WTC11 (cell line): ENCODE data around the gene CYP2A7. TPM values are rescaled to one million over a fixed set of nuclear protein-coding genes. Genes with fewer than 3 reads are reported as not detected.

Experiments used
- ATAC-seq: fragments of 200-7000 bp; cut with Tn5 transposase; 2 replicates; pipeline ENCODE4 v1.10.0; 2021; ENCODE audit warnings: mild to moderate bottlenecking, moderate library complexity
- CTCF ChIA-PET: fragments of 300-600 bp; sonication (Branson Sonifier 250); formaldehyde crosslinking; loops from one replicate; lab custom pipeline; 2021; ENCODE audit warnings: antibody characterized with exemption; lab: Charles Lee
- POLR2A ChIA-PET: fragments of 350-600 bp; sonication (Branson Sonifier 250); formaldehyde crosslinking; loops from one replicate; lab custom pipeline; 2021; ENCODE audit warnings: antibody characterized with exemption; lab: Charles Lee
- DNase-seq: peaks from one replicate; pipeline ENCODE4 v3.0.0; 2021; ENCODE audit warnings: low spot score
- H3K27ac Mint-ChIP-seq: 2 replicates; pipeline ENCODE4 v1.8.0; 2021; ENCODE audit warnings: mixed read lengths
- H3K27me3 Mint-ChIP-seq: 2 replicates; pipeline ENCODE4 v1.8.0; 2021; ENCODE audit warnings: low read depth, mild to moderate bottlenecking, moderate library complexity, mixed read lengths
- H3K36me3 Mint-ChIP-seq: 2 replicates; pipeline ENCODE4 v1.8.0; 2021; ENCODE audit warnings: mixed read lengths
- H3K4me1 Mint-ChIP-seq: 2 replicates; pipeline ENCODE4 v1.8.0; 2022; ENCODE audit warnings: mixed read lengths
- H3K4me3 Mint-ChIP-seq: 2 replicates; pipeline ENCODE4 v1.8.0; 2021; ENCODE audit warnings: mild to moderate bottlenecking, moderate library complexity, mixed read lengths
- H3K9me3 Mint-ChIP-seq: 2 replicates; pipeline ENCODE4 v1.8.0; 2021; ENCODE audit warnings: mixed read lengths
- AR ChIP-seq: fragments of 250-450 bp; sonication (Bioruptor Pico); IDR thresholded peaks from 2 replicates; pipeline ENCODE4 v1.9.0; 2021; ENCODE audit warnings: mild to moderate bottlenecking
- E2F5 ChIP-seq: sonication (generic); formaldehyde crosslinking; IDR thresholded peaks from 2 replicates; pipeline ENCODE4 v1.8.1; 2022; ENCODE audit warnings: mild to moderate bottlenecking, moderate library complexity, missing genetic modification reagents
- EMX1 ChIP-seq: fragments of 250-450 bp; sonication (Bioruptor Pico); IDR thresholded peaks from 2 replicates; pipeline ENCODE4 v1.8.0; 2021; ENCODE audit warnings: mild to moderate bottlenecking
- FOXP1 ChIP-seq: sonication (generic); formaldehyde crosslinking; IDR thresholded peaks from 2 replicates; pipeline ENCODE4 v1.8.0; 2022; ENCODE audit warnings: missing genetic modification reagents, mild to moderate bottlenecking, moderate library complexity, borderline replicate concordance
- GABPB1 ChIP-seq: sonication (generic); formaldehyde crosslinking; IDR thresholded peaks from 2 replicates; pipeline ENCODE4 v1.8.1; 2023; ENCODE audit warnings: mild to moderate bottlenecking, missing genetic modification reagents
- IRF1 ChIP-seq: sonication (generic); formaldehyde crosslinking; IDR thresholded peaks from 2 replicates; pipeline ENCODE4 v1.8.0; 2023; ENCODE audit warnings: missing genetic modification reagents
- IRF2 ChIP-seq: sonication (generic); formaldehyde crosslinking; IDR thresholded peaks from 2 replicates; pipeline ENCODE4 v1.8.0; 2022; ENCODE audit warnings: low read depth, missing genetic modification reagents, borderline replicate concordance
- KAT7 ChIP-seq: sonication (generic); formaldehyde crosslinking; IDR thresholded peaks from 2 replicates; pipeline ENCODE4 v1.8.1; 2023; ENCODE audit warnings: missing genetic modification reagents, mild to moderate bottlenecking, borderline replicate concordance
- MLX ChIP-seq: sonication (generic); formaldehyde crosslinking; IDR thresholded peaks from 2 replicates; pipeline ENCODE4 v1.8.1; 2023; ENCODE audit warnings: mild to moderate bottlenecking, missing genetic modification reagents, moderate library complexity
- NR1H2 ChIP-seq: sonication (generic); formaldehyde crosslinking; IDR thresholded peaks from 2 replicates; pipeline ENCODE4 v1.9.0; 2021; ENCODE audit warnings: mild to moderate bottlenecking, moderate library complexity, missing genetic modification reagents
- PRDM15 ChIP-seq: sonication (generic); formaldehyde crosslinking; IDR thresholded peaks from 2 replicates; pipeline ENCODE4 v1.8.0; 2022; ENCODE audit warnings: missing genetic modification reagents
- ZNF121 ChIP-seq: sonication (generic); formaldehyde crosslinking; IDR thresholded peaks from 2 replicates; pipeline ENCODE4 v1.8.0; 2023; ENCODE audit warnings: missing genetic modification reagents
- ZNF232 ChIP-seq: sonication (generic); formaldehyde crosslinking; IDR thresholded peaks from 2 replicates; pipeline ENCODE4 v1.8.0; 2022; ENCODE audit warnings: mild to moderate bottlenecking, missing genetic modification reagents
- ZNF416 ChIP-seq: fragments of 250-450 bp; sonication (Bioruptor Pico); IDR thresholded peaks from 2 replicates; pipeline ENCODE4 v1.9.0; 2021; ENCODE audit warnings: mild to moderate bottlenecking, inconsistent platforms
- ZNF423 ChIP-seq: fragments of 250-450 bp; sonication (Bioruptor Pico); IDR thresholded peaks from 2 replicates; pipeline ENCODE4 v2.1.2; 2022; ENCODE audit warnings: mild to moderate bottlenecking, moderate library complexity
- total RNA-seq: library from RNA; stranded (reverse); gene quantifications from 3 replicates; pipeline ENCODE4 v1.2.3, GENCODE V29; 2021
- TF ChIP-seq, protein P1 (sequence below): fragments of 200-600 bp; IDR thresholded peaks from 2 replicates; pipeline ENCODE4 v1.8.0; 2022; ENCODE audit warnings: antibody characterized with exemption
- TF ChIP-seq, protein P2 (sequence below): sonication (generic); formaldehyde crosslinking; IDR thresholded peaks from 2 replicates; pipeline ENCODE4 v1.8.1; 2023; ENCODE audit warnings: mild to moderate bottlenecking, missing genetic modification reagents, borderline replicate concordance
- TF ChIP-seq, protein P3 (sequence below): fragments of 250-450 bp; sonication (Bioruptor Pico); IDR thresholded peaks from 2 replicates; pipeline ENCODE4 v1.9.0; 2021; ENCODE audit warnings: mild to moderate bottlenecking
- TF ChIP-seq, protein P4 (sequence below): fragments of 250-450 bp; sonication (Bioruptor Pico); IDR thresholded peaks from 2 replicates; pipeline ENCODE4 v2.1.2; 2022; ENCODE audit warnings: mild to moderate bottlenecking, moderate library complexity

Gene CYP2A7
- total RNA-seq, 1 experiment from 2014 or later = not detected

GRCh38 chr19:40896418-40896796, 14.4 kb upstream of the CYP2A7 start (continued):
- TF ChIP-seq E2F5 (CRISPR knock-in tag) = no peak
- TF ChIP-seq GABPB1 (CRISPR knock-in tag) = no peak

DNA sequence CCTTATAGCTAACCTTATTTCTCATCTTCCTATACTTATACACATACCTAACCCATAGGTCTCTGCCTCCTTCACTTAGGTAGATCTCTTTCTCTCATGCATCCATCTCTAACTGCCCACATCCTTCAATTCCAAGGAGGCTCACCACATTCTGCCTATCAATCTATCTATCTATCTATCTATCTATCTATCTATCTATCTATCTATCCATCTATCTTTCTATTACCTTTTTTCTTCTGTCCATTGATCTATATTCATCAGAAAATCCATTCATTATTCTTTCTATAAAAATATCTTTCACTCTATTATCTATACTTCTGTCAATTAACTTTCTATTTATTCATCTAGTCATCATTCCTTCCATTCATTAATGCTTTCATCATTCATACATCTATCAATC, 11.1 kb upstream of the CYP2A7 start:
- Mint-ChIP-seq H3K27ac (no peak overlapping the region), H3K36me3 (no peaks in the 10 kb centered on the region), H3K9me3 (no peaks in the 10 kb centered on the region), H3K4me3 (no peak overlapping the region), H3K4me1 (no peaks in the 10 kb centered on the region), H3K27me3 (peaks cover 16% of the 10 kb centered on the region)
- CTCF ChIA-PET = no interaction called here
- TF ChIP-seq, protein P1, sequence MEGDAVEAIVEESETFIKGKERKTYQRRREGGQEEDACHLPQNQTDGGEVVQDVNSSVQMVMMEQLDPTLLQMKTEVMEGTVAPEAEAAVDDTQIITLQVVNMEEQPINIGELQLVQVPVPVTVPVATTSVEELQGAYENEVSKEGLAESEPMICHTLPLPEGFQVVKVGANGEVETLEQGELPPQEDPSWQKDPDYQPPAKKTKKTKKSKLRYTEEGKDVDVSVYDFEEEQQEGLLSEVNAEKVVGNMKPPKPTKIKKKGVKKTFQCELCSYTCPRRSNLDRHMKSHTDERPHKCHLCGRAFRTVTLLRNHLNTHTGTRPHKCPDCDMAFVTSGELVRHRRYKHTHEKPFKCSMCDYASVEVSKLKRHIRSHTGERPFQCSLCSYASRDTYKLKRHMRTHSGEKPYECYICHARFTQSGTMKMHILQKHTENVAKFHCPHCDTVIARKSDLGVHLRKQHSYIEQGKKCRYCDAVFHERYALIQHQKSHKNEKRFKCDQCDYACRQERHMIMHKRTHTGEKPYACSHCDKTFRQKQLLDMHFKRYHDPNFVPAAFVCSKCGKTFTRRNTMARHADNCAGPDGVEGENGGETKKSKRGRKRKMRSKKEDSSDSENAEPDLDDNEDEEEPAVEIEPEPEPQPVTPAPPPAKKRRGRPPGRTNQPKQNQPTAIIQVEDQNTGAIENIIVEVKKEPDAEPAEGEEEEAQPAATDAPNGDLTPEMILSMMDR = no peak
- TF ChIP-seq IRF1 (CRISPR knock-in tag) (no peak), NR1H2 (CRISPR knock-in tag) (no peak), ZNF232 (no peak), IRF2 (CRISPR knock-in tag) (no peak), MLX (CRISPR knock-in tag) (no peak), AR (CRISPR knock-in tag) (no peak), GABPB1 (CRISPR knock-in tag) (no peak), ZNF121 (CRISPR knock-in tag) (no peak), EMX1 (no peak), ZNF423 (CRISPR knock-in tag) (no peak), KAT7 (CRISPR knock-in tag) (no peak), ZNF416 (no peak), FOXP1 (CRISPR knock-in tag) (no peak), PRDM15 (CRISPR knock-in tag) (no peak)
- TF ChIP-seq, protein P2, sequence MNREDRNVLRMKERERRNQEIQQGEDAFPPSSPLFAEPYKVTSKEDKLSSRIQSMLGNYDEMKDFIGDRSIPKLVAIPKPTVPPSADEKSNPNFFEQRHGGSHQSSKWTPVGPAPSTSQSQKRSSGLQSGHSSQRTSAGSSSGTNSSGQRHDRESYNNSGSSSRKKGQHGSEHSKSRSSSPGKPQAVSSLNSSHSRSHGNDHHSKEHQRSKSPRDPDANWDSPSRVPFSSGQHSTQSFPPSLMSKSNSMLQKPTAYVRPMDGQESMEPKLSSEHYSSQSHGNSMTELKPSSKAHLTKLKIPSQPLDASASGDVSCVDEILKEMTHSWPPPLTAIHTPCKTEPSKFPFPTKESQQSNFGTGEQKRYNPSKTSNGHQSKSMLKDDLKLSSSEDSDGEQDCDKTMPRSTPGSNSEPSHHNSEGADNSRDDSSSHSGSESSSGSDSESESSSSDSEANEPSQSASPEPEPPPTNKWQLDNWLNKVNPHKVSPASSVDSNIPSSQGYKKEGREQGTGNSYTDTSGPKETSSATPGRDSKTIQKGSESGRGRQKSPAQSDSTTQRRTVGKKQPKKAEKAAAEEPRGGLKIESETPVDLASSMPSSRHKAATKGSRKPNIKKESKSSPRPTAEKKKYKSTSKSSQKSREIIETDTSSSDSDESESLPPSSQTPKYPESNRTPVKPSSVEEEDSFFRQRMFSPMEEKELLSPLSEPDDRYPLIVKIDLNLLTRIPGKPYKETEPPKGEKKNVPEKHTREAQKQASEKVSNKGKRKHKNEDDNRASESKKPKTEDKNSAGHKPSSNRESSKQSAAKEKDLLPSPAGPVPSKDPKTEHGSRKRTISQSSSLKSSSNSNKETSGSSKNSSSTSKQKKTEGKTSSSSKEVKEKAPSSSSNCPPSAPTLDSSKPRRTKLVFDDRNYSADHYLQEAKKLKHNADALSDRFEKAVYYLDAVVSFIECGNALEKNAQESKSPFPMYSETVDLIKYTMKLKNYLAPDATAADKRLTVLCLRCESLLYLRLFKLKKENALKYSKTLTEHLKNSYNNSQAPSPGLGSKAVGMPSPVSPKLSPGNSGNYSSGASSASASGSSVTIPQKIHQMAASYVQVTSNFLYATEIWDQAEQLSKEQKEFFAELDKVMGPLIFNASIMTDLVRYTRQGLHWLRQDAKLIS (CRISPR knock-in tag) = no peak
- TF ChIP-seq, protein P3, sequence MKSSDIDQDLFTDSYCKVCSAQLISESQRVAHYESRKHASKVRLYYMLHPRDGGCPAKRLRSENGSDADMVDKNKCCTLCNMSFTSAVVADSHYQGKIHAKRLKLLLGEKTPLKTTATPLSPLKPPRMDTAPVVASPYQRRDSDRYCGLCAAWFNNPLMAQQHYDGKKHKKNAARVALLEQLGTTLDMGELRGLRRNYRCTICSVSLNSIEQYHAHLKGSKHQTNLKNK (CRISPR knock-in tag) = no peak
- TF ChIP-seq, protein P4, sequence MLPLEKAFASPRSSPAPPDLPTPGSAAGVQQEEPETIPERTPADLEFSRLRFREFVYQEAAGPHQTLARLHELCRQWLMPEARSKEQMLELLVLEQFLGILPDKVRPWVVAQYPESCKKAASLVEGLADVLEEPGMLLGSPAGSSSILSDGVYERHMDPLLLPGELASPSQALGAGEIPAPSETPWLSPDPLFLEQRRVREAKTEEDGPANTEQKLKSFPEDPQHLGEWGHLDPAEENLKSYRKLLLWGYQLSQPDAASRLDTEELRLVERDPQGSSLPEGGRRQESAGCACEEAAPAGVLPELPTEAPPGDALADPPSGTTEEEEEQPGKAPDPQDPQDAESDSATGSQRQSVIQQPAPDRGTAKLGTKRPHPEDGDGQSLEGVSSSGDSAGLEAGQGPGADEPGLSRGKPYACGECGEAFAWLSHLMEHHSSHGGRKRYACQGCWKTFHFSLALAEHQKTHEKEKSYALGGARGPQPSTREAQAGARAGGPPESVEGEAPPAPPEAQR (CRISPR knock-in tag) = no peak
- POLR2A ChIA-PET = interaction anchor here (0.6 kb wide), 1 partner anchor 315 kb away, joined by 6 read pairs; no protein-coding TSS in a partner anchor
- ATAC-seq (no peak), DNase-seq (no peak)
